HG03520 (cell line): ENCODE data around the gene TMEM263.
"Not testable (repeated sequence)": the region's sequence is repeated elsewhere in the genome, so short reads cannot be mapped to it uniquely, and the experiment has no call there.

Experiments
- ATAC-seq: cut with Tn5 transposase; IDR thresholded peaks from one replicate; pipeline ENCODE4 v1.9.1; 2021; ENCODE audit warnings: mild to moderate bottlenecking, moderate library complexity; ENCODE audit not compliant: unreplicated experiment

Gene TMEM263

GRCh38 chr12:106984588-106985137 lies 29.0 kb downstream of the TMEM263 start:
- no peak for ATAC-seq

GRCh38 chr12:106985479-106985878 lies 29.8 kb downstream of the TMEM263 start:
- no peak for ATAC-seq

- ATAC-seq, result no peak
Measured at GRCh38 chr12:106986135-106986534, 30.4 kb downstream of the TMEM263 start.

GRCh38 chr12:106986625-106987389 lies 31.1 kb downstream of the TMEM263 start, which contains the start of gene MTERF2:
TSS of gene MTERF2 (minus strand) at chr12:106987146. CDS start at chr12:106978714, 8,432 bp downstream.
- peak; percentile 88 for ATAC-seq

GRCh38 chr12:106987846-106988245 lies 32.1 kb downstream of the TMEM263 start:
- ATAC-seq, result no peak

- ATAC-seq, result no peak
Measured at GRCh38 chr12:106994579-106995220, 39.0 kb downstream of the TMEM263 start.

- ATAC-seq, result not testable (repeated sequence)
Measured at GRCh38 chr12:106996102-106996501, 40.4 kb downstream of the TMEM263 start.

- ATAC-seq, result no peak
Measured at GRCh38 chr12:106997916-106998315, 42.2 kb downstream of the TMEM263 start.

GRCh38 chr12:106999446-106999845 lies 43.7 kb downstream of the TMEM263 start:
- ATAC-seq, result no peak

- ATAC-seq, result not testable (repeated sequence)
Measured at GRCh38 chr12:107002665-107003064, 47.0 kb downstream of the TMEM263 start.

- ATAC-seq, result no peak
Measured at GRCh38 chr12:107007411-107007810, 51.7 kb downstream of the TMEM263 start.

- no peak for ATAC-seq
Measured at GRCh38 chr12:107011519-107011918, 55.8 kb downstream of the TMEM263 start.

GRCh38 chr12:107012736-107013425 lies 57.2 kb downstream of the TMEM263 start:
- no peak for ATAC-seq

GRCh38 chr12:107014055-107014454 lies 58.3 kb downstream of the TMEM263 start:
- ATAC-seq, result no peak

- ATAC-seq, result no peak
Measured at GRCh38 chr12:107017042-107017441, 61.3 kb downstream of the TMEM263 start.

GRCh38 chr12:107019546-107019945 lies 63.8 kb downstream of the TMEM263 start:
- ATAC-seq, result no peak
